Mesothelial cell of epicardium (in vitro differentiated cells): ENCODE measurements around the gene DGLUCY. TPM values are rescaled to one million over a fixed set of nuclear protein-coding genes. Genes with fewer than 3 reads are reported as not detected.
"Not testable (repeated sequence)": the region's sequence is repeated elsewhere in the genome, so short reads cannot be mapped to it uniquely, and the experiment has no call there.

ENCODE experiments used
- DNase-seq, 2 experiments: peaks; one replicate each; pipeline ENCODE4 v3.0.0; 2021; ENCODE audit warnings: low spot score in 2 of 2; ENCODE audit not compliant: unreplicated experiment in 2 of 2
- H3K27ac Mint-ChIP-seq: 2 replicates; pipeline ENCODE4 v1.8.0; 2021; ENCODE audit warnings: mixed read lengths
- H3K27me3 Mint-ChIP-seq: 2 replicates; pipeline ENCODE4 v1.8.0; 2021; ENCODE audit warnings: low read depth, mixed read lengths
- H3K36me3 Mint-ChIP-seq: 2 replicates; pipeline ENCODE4 v1.8.0; 2021; ENCODE audit warnings: mixed read lengths
- H3K4me1 Mint-ChIP-seq: 2 replicates; pipeline ENCODE4 v1.8.0; 2021; ENCODE audit warnings: mixed read lengths
- H3K4me3 Mint-ChIP-seq: 2 replicates; pipeline ENCODE4 v1.8.0; 2021; ENCODE audit warnings: mild to moderate bottlenecking, moderate library complexity, mixed read lengths
- H3K9me3 Mint-ChIP-seq: 2 replicates; pipeline ENCODE4 v1.8.0; 2021; ENCODE audit warnings: mixed read lengths
- total RNA-seq: library from RNA; stranded (reverse); gene quantifications from 3 replicates; pipeline ENCODE4 v1.2.1, GENCODE V29; 2021
- TF ChIP-seq, protein P1 (sequence below): fragments of 200-600 bp; sonication (generic); IDR thresholded peaks from one replicate; pipeline ENCODE4 v1.5.0; 2021; ENCODE audit warnings: antibody characterized with exemption; ENCODE audit not compliant: unreplicated experiment

DGLUCY gene
- total RNA-seq, 1 donor from 2014 or later = 64.1 TPM

DNA sequence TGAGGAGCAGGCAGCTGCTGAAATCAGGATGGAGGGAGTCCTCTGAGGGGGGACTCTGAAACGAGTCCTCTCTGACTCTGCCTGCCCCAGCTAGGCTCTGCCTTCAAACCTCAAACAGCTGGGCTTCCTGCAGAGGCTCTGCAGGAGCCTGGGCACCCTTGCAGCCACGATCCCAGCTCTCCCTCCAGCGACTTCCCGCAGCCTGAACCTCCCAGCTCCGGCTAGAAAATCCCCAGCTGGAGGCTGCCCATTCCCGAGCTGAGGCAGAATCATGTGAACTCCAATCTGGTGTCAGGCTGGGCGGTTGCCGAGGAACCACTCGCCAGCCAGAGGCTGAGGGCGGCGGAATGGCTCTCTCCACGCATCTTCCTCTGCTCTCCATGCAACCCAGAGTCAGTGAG is 130.6 kb downstream of the DGLUCY start, which contains the start of gene GPR68:
GPR68 (minus strand) TSS at position 204 of the 401 bp plus-strand sequence. CDS start 9,654 bp downstream, outside the sequence.
- Mint-ChIP-seq H3K4me1 (no peaks in the 10 kb centered on the region), H3K36me3 (no peaks in the 10 kb centered on the region), H3K9me3 (peaks cover 19% of the 10 kb centered on the region), H3K4me3 (no peak within 1 kb of the TSS), H3K27me3 (peaks cover 6% of the 10 kb centered on the region), H3K27ac (no peak within 1 kb of the TSS)
- DNase-seq = no peak
- TF ChIP-seq, protein P1, sequence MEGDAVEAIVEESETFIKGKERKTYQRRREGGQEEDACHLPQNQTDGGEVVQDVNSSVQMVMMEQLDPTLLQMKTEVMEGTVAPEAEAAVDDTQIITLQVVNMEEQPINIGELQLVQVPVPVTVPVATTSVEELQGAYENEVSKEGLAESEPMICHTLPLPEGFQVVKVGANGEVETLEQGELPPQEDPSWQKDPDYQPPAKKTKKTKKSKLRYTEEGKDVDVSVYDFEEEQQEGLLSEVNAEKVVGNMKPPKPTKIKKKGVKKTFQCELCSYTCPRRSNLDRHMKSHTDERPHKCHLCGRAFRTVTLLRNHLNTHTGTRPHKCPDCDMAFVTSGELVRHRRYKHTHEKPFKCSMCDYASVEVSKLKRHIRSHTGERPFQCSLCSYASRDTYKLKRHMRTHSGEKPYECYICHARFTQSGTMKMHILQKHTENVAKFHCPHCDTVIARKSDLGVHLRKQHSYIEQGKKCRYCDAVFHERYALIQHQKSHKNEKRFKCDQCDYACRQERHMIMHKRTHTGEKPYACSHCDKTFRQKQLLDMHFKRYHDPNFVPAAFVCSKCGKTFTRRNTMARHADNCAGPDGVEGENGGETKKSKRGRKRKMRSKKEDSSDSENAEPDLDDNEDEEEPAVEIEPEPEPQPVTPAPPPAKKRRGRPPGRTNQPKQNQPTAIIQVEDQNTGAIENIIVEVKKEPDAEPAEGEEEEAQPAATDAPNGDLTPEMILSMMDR = no peak

- peaks cover 2% of the 10 kb centered on the region for H3K4me1 Mint-ChIP-seq
- peaks cover 6% of the 10 kb centered on the region for H3K27me3 Mint-ChIP-seq
- TF ChIP-seq, protein P1 = no peak
- H3K9me3 Mint-ChIP-seq = peaks cover 15% of the 10 kb centered on the region
- no peak overlapping the region for H3K4me3 Mint-ChIP-seq
- no peak overlapping the region for H3K27ac Mint-ChIP-seq
- no peaks in the 10 kb centered on the region for H3K36me3 Mint-ChIP-seq
- DNase-seq = no peak
These were observed 131.2 kb downstream of the DGLUCY start for GRCh38 chr14:91245029-91245428.

DNA sequence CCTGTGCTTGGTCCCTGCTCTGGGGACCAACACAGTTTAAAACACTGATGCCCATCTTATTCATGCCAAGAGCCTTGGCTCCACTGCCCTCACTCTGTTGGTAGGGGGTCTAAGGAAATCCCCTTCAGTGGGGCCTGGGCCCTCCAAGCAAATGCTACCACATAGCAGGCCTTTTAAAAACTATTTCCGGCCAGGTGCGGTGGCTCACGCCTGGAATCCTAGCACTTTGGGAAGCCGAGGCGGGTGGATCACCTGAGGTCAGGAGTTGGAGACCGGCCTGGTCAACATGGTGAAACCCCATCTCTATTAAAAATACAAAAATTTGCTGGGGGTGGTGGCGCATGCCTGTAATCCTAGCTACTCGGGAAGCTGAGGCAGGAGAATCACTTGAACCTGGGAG is 131.7 kb downstream of the DGLUCY start:
- H3K9me3 Mint-ChIP-seq, H3K36me3 Mint-ChIP-seq, H3K27me3 Mint-ChIP-seq, H3K4me3 Mint-ChIP-seq, H3K4me1 Mint-ChIP-seq, DNase-seq, H3K27ac Mint-ChIP-seq: not testable (repeated sequence)

DNA sequence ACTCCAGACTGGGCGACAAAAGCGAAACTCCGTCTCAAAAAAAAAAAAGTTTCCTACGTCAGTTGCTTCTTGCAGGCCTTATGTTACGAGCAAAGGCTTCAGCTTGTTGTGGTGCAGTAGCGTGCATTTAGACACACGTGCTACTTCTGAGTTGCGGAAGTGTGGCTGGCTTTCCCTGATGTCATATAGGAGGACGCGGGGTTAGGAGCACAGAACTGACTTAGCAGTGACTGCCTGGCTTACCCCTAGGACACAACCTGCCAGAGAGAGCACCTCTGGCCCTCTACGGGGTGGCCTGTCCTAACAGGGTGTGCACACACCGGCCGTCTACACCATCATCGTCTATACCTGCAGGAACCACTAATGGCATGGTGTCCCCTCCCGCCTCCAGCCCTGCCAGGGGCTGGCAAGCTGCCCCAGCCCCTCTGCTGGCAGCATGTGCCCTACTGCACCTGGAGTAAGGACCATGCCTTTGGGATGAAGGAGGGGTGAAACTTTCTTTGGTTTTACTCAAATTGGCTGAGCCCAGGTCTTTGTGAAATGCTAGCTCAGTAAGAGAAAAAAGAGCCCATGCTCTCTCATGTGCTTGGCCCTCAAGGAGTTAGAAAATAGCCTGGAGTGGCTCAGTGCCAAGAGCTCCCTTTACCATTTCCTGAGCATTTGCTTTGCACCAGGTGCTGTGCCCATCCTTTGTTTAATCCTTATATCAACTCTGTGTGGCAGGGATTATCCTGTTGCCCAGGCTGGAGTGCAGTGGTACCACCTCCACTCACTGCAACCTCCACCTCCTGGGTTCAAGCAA is 132.4 kb downstream of the DGLUCY start:
- Mint-ChIP-seq H3K4me3 (no peak overlapping the region), H3K9me3 (peaks cover 9% of the 10 kb centered on the region), H3K4me1 (peaks cover 8% of the 10 kb centered on the region), H3K27me3 (peaks cover 6% of the 10 kb centered on the region), H3K36me3 (no peaks in the 10 kb centered on the region), H3K27ac (no peak overlapping the region)
- DNase-seq = no peak
- TF ChIP-seq, protein P1 = no peak

DNA sequence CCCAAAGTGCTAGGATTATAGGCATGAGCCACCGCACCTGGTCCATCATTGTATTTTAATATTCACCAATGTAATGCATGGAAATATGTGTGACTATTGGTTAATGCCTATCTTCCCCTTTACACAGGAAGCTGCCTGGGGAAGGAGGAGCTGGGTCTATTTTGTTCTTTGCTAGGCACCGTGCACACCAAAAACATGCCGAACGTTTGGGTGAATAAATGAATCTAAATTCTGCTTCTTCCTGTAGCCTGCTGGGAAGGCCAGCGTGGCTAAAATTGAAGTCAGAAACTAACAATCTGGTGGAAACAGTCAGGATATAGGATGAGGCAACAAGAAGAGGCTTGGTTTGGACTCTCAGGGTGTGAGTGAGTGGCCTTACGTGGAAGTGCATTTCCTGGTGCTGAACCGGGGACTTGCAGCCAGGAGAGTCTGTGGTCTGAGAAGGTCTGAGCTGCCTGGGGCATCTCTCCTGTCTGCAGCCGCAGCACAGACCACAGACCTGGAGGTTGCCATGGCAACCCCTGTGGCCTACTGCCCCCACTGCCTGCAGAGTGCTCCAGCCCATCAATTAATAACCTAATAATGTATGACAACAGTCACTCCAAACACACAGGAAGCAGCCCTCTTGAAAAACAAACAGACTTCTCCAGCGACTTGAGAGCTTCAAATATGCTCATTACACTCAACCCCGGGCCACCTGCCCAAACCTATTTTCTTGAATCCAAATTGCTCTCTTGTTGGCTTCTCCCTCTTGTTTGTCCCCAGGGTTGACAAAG is 136.2 kb downstream of the DGLUCY start:
- peaks cover 10% of the 10 kb centered on the region for H3K27me3 Mint-ChIP-seq
- TF ChIP-seq, protein P1 = no peak
- no peak overlapping the region for H3K27ac Mint-ChIP-seq
- H3K4me1 Mint-ChIP-seq = peaks cover 10% of the 10 kb centered on the region
- no peak overlapping the region for H3K4me3 Mint-ChIP-seq
- H3K36me3 Mint-ChIP-seq = no peaks in the 10 kb centered on the region
- peaks cover 5% of the 10 kb centered on the region for H3K9me3 Mint-ChIP-seq
- DNase-seq = no peak

GRCh38 chr14:91250912-91251311 is 137.0 kb downstream of the DGLUCY start:
- peaks cover 10% of the 10 kb centered on the region for H3K27me3 Mint-ChIP-seq
- H3K4me3 Mint-ChIP-seq = no peak overlapping the region
- TF ChIP-seq, protein P1 = no peak
- H3K36me3 Mint-ChIP-seq = no peaks in the 10 kb centered on the region
- peaks cover 5% of the 10 kb centered on the region for H3K9me3 Mint-ChIP-seq
- H3K4me1 Mint-ChIP-seq = peaks cover 12% of the 10 kb centered on the region
- no peak for DNase-seq
- peak overlapping the region; percentile 9 for H3K27ac Mint-ChIP-seq
